NB4 (cell line): ENCODE measurements around the gene USP33.

Experiments used
- DNase-seq: peaks from one replicate; pipeline ENCODE4 v3.0.0; 2010; ENCODE audit warnings: low read depth
- H3K4me3 ChIP-seq: one replicate; pipeline ENCODE4 v1.5.1; 2011; ENCODE audit warnings: mild to moderate bottlenecking, low read depth, low read length, moderate library complexity
- MYC ChIP-seq: IDR thresholded peaks from 2 replicates; pipeline ENCODE4 v1.6.1; 2011; ENCODE audit warnings: low read depth, low read length
- POLR2A ChIP-seq: IDR thresholded peaks from 2 replicates; pipeline ENCODE4 v1.6.1; 2011; ENCODE audit warnings: mild to moderate bottlenecking; ENCODE audit not compliant: insufficient read length; ENCODE audit errors: extremely low read depth
- TF ChIP-seq, protein P1 (sequence below): IDR thresholded peaks from one replicate; pipeline ENCODE4 v1.5.1; 2012; ENCODE audit warnings: low read depth, low read length
- TF ChIP-seq, protein P2 (sequence below): IDR thresholded peaks from 2 replicates; pipeline ENCODE4 v1.6.1; 2011; ENCODE audit warnings: low read depth, low read length

USP33 gene

DNA sequence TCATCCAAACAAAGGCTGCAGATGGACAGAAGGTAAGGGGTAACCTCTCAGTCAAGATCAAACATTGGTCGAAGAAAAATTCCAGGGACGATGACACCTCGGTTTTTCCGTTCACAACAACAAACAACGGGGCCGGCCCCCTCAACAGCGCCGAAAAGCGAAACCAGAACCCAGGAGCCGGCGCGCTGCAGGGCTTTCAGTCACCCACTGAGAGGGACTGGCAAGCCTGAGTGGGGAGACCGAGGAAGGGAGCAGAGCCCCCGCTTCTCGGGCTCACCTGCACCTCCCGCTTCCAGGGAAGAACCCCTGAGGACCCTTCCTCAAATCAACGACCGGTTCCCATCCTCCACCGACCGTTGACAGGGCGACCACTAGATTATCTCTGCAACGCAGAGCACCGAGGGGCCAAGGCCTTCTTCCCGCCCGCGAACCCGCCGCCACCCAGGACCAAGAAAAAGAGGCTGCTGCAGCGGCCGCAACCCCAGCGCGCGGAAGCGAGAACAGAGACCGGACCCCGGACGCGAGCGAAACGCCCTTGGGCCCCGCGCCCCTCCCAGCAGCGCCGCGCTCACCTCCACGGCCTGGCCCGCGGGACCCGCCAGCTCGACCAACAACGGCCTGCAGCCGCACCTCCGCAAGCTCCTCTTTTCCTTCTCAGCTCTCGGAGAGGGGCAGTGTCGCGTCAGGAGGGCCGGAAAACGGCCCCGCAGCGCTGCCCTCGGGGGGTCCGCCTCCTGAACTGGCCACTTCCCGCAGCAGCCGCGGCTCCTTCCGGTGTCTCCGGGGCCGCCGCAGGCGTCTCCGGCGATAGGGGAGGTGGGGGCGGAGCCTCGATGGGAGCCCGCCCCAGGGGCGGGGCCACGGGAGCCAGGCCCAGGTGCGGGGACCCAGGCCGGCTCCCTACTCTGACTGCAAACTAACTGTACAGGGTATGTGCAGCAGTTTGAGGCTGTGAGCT lies at the start of gene USP33:
TSS of gene USP33 (minus strand) at position 782 of the 958 bp plus-strand sequence. CDS start 18,155 bp downstream, outside the sequence.
- DNase-seq, result peak; percentile 91
- TF ChIP-seq MYC, result no peak
- TF ChIP-seq POLR2A, result peak; percentile 74
- TF ChIP-seq, protein P1, sequence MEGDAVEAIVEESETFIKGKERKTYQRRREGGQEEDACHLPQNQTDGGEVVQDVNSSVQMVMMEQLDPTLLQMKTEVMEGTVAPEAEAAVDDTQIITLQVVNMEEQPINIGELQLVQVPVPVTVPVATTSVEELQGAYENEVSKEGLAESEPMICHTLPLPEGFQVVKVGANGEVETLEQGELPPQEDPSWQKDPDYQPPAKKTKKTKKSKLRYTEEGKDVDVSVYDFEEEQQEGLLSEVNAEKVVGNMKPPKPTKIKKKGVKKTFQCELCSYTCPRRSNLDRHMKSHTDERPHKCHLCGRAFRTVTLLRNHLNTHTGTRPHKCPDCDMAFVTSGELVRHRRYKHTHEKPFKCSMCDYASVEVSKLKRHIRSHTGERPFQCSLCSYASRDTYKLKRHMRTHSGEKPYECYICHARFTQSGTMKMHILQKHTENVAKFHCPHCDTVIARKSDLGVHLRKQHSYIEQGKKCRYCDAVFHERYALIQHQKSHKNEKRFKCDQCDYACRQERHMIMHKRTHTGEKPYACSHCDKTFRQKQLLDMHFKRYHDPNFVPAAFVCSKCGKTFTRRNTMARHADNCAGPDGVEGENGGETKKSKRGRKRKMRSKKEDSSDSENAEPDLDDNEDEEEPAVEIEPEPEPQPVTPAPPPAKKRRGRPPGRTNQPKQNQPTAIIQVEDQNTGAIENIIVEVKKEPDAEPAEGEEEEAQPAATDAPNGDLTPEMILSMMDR, result no peak
- TF ChIP-seq, protein P2, sequence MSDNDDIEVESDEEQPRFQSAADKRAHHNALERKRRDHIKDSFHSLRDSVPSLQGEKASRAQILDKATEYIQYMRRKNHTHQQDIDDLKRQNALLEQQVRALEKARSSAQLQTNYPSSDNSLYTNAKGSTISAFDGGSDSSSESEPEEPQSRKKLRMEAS, result peak; percentile 32; the same call in 1 of the 2 replicates
- H3K4me3 ChIP-seq, result peak within 1 kb of the TSS; percentile 96

DNA sequence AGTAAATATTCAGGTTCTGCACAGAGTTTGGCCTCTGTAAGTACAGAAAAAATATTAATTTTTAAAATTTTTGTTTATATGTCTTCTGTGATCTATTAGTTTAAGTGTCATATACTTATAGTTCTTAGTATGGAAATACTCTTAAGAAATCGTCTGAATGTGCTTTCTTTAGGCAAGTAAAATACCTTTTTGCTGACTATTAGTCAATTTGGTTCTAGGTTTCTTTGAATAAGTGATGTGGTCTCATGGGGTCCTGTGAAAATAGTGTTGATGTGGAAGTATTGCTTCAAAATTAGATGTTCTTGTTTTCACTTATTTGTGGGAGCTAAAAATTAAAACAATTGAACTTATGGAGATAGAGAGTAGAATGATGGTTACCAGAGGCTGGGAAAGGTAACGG lies 43.7 kb upstream of the USP33 start:
- no peak for DNase-seq
- TF ChIP-seq MYC (no peak), POLR2A (no peak)
- TF ChIP-seq, protein P1, result no peak
- TF ChIP-seq, protein P2, result no peak
- H3K4me3 ChIP-seq, result no peak overlapping the region

DNA sequence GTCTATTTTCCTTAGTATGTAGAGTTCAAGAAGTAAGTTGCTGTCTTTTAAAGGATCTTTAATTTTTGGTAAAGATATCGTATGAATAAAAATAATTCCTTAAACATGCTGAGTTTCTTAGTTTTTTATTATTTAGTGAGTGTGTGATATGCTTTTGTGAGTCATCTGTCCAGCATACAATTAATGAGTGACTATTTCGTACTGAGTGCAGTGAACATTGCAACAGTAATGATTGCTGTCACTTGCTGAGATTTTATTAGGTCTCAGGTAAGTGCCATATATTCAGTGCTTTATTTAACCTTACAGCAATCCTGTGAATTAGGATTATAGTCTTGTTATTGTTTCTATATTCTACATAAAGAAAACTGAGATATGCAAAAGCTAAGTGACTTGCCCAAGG lies 42.4 kb upstream of the USP33 start:
- DNase-seq, result no peak
- no peak overlapping the region for H3K4me3 ChIP-seq
- TF ChIP-seq MYC (no peak), POLR2A (no peak)
- TF ChIP-seq, protein P1, result no peak
- TF ChIP-seq, protein P2, result no peak

DNA sequence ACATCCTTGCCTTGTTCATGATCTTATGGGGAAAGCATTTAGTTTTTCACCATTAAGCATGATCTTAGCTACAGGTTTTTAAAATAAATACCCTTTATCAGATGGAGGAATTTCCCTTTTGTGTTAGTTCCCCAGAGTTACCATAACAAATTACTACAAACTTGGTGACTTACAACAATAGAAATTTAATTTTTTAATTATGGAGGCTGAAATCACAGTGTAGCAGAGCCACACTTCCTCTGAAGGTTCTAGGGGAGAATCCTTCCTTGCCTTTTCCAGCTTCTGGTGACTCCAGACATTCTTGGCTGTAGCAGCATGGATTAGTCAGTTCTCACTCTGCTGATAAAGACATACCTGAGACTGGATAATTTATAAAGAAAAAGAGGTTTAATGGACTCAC lies 38.3 kb upstream of the USP33 start:
- no peak for TF ChIP-seq MYC
- TF ChIP-seq, protein P1, result no peak
- TF ChIP-seq, protein P2, result no peak
- TF ChIP-seq POLR2A, result no peak
- no peak overlapping the region for H3K4me3 ChIP-seq
- DNase-seq, result no peak

DNA sequence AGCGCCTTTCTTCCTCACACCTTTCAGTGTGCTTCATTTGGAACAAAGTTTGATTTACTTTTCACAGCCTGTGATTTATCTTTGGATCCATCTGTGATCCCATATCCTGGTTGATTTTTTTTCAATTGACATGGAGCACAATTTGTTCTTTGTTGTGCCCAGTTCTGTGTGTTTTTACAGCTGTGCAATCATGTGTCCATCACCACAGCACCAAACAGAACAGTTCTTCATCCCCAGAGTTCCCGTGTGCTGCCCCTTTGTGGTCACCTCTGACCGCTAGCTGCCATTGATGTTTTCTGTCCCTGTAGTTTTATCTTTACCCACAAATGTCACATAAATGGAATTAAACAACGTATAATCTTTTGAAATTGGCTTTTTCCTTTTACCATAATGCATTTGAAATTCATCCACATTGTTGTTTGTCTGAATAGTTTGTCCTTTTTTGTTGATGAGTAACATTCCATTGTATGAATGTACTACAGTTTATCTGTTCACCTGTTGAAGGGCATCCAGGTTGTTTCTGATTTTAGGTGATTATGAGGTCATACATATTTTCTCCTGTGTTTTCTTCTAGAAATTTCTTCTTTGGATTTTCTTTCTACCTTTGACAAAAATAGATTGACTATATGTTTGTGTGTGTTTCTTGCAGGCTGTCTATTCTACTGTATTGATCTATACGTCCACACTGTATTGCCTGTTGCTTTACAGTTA lies 37.2 kb upstream of the USP33 start:
- TF ChIP-seq POLR2A (no peak), MYC (no peak)
- TF ChIP-seq, protein P2, result no peak
- TF ChIP-seq, protein P1, result no peak

More for the DNA sequence above, 37.2 kb upstream of the USP33 start:
- DNase-seq, result no peak
- no peak overlapping the region for H3K4me3 ChIP-seq
